ENCODE measurements around the gene KCNH4. TPM values are rescaled to one million over a fixed set of nuclear protein-coding genes. Genes with fewer than 3 reads are reported as not detected.

KCNH4 gene
- total and polyA plus RNA-seq, 2 of the 13 experiments (the other 11 are each of a cell fraction or from before 2014, with no cell fraction given), result 0.01 to 0.09 TPM

- TF ChIP-seq RBM39 (IDR thresholded peaks at IDR 0.05; ENCODE audit: low read depth, low read length, poor library complexity, severe bottlenecking) (no peak), THAP11 (CRISPR knock-in tag; IDR thresholded peaks at IDR 0.05) (0 out of 2 replicates have a peak, but pooled peaks have one; percentile 39), ZBTB7B (CRISPR knock-in tag; IDR thresholded peaks at IDR 0.05) (no peak), SPEN (CRISPR knock-in tag; IDR thresholded peaks at IDR 0.05; ENCODE audit: low read depth) (no peak), ZBTB43 (CRISPR knock-in tag; conservative IDR thresholded peaks at IDR 0.05) (peak; percentile 27; the same call in 1 of the 2 replicates), ZNF678 (CRISPR knock-in tag; IDR thresholded peaks at IDR 0.05) (no peak), MED8 (CRISPR knock-in tag; IDR thresholded peaks at IDR 0.05; ENCODE audit: insufficient replicate concordance) (no peak), THAP8 (CRISPR knock-in tag; IDR thresholded peaks at IDR 0.05; ENCODE audit: borderline replicate concordance) (no peak), ATAD3A (CRISPR knock-in tag; IDR thresholded peaks at IDR 0.05) (no peak), ZMAT3 (CRISPR knock-in tag; conservative IDR thresholded peaks at IDR 0.05) (no peak), DPF2 (CRISPR knock-in tag; IDR thresholded peaks at IDR 0.05; ENCODE audit: borderline replicate concordance, low read depth) (no peak), ZNF609 (CRISPR knock-in tag; IDR thresholded peaks at IDR 0.05; ENCODE audit: borderline replicate concordance) (no peak), MXD3 (CRISPR knock-in tag; IDR thresholded peaks at IDR 0.05) (no peak), AHR (CRISPR knock-in tag; IDR thresholded peaks at IDR 0.05) (no peak), WIZ (CRISPR knock-in tag; IDR thresholded peaks at IDR 0.05) (no peak), SIX1 (CRISPR knock-in tag; IDR thresholded peaks at IDR 0.05; ENCODE audit: borderline replicate concordance) (no peak), HNRNPH1 (optimal IDR thresholded peaks at IDR 0.05; ENCODE audit: low read depth, low read length) (no peak), PAX8 (CRISPR knock-in tag; IDR thresholded peaks at IDR 0.05; ENCODE audit: borderline replicate concordance) (no peak), ZNF101 (CRISPR knock-in tag; IDR thresholded peaks at IDR 0.05; ENCODE audit: borderline replicate concordance, low read depth) (no peak), KDM6A (CRISPR knock-in tag; IDR thresholded peaks at IDR 0.05; ENCODE audit: low read depth) (no peak), CSRNP1 (CRISPR knock-in tag; IDR thresholded peaks at IDR 0.05) (no peak; the same call in 1 of the 2 replicates)
Measured at GRCh38 chr17:42182927-42183734, 2.2 kb upstream of the KCNH4 start (continued).

All from HepG2 (cell line).